Astrocyte (in vitro differentiated cells and primary cell): ENCODE results near the gene FGD6.

Source experiments
- EZH2 ChIP-seq: IDR thresholded peaks from 2 replicates; pipeline ENCODE4 v1.6.1; 2012; ENCODE audit warnings: mild to moderate bottlenecking, low read length, inconsistent platforms; ENCODE audit not compliant: insufficient read depth
- TF ChIP-seq, protein P1 (sequence below): IDR thresholded peaks from 2 replicates; pipeline ENCODE4 v1.5.1; 2011; ENCODE audit warnings: low read depth, mild to moderate bottlenecking, inconsistent platforms, low read length, moderate library complexity; ENCODE audit not compliant: insufficient read depth

DNA sequence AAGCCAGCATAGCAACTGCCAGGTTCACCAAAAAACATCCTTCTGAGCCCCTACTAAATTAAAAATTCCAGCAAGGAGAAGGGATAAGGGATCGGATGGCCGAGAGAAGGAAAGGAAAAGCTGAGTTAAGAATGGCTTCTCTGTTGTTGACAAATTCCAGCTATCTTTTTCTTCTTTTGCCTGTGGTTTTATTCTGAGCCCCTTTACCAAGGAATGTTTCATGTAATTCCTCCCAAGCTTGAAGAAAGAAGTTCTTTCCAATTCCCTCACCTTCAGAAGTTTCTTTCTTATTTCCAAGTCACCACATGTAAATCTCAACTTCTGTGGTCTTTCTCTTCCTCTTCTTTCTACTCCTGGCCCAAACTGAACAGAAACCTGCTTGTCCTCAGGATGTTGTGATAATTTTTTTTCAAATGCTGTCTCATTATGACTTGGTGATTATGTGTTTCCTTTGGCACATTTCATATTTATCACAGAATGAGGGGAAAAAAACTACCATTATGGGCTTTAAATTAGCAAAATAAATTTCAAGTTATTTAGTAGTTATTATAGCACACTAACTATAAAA lies 40.0 kb downstream of the FGD6 start:
- TF ChIP-seq, protein P1, sequence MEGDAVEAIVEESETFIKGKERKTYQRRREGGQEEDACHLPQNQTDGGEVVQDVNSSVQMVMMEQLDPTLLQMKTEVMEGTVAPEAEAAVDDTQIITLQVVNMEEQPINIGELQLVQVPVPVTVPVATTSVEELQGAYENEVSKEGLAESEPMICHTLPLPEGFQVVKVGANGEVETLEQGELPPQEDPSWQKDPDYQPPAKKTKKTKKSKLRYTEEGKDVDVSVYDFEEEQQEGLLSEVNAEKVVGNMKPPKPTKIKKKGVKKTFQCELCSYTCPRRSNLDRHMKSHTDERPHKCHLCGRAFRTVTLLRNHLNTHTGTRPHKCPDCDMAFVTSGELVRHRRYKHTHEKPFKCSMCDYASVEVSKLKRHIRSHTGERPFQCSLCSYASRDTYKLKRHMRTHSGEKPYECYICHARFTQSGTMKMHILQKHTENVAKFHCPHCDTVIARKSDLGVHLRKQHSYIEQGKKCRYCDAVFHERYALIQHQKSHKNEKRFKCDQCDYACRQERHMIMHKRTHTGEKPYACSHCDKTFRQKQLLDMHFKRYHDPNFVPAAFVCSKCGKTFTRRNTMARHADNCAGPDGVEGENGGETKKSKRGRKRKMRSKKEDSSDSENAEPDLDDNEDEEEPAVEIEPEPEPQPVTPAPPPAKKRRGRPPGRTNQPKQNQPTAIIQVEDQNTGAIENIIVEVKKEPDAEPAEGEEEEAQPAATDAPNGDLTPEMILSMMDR = no peak
- no peak for TF ChIP-seq EZH2
